Ovary (tissue), 9 donors: ENCODE results near the gene F8. TPM values are rescaled to one million over a fixed set of nuclear protein-coding genes. Genes with fewer than 3 reads are reported as not detected.
"Not testable (repeated sequence)": the region's sequence is repeated elsewhere in the genome, so short reads cannot be mapped to it uniquely, and the experiment has no call there.

Source experiments
- DNase-seq, 5 donors: peaks; one replicate each; pipeline ENCODE4 v3.0.0-alpha.2; 2019 to 2020
- H3K27ac ChIP-seq, 2 donors: fragments of 200-600 bp; one replicate each; pipeline versions ENCODE4 v1.5.1 to v1.8.0; 2019 to 2022
- H3K27me3 ChIP-seq: fragments of 200-600 bp; one replicate; pipeline ENCODE4 v1.8.0; 2022
- H3K36me3 ChIP-seq: fragments of 200-600 bp; sonication (generic); one replicate; pipeline ENCODE4 v1.5.1; 2019
- H3K4me1 ChIP-seq: one replicate; pipeline ENCODE4 v1.8.1; 2013; ENCODE audit warnings: mild to moderate bottlenecking, moderate library complexity; ENCODE audit not compliant: insufficient read depth
- H3K4me3 ChIP-seq: fragments of 200-600 bp; sonication (generic); one replicate; pipeline ENCODE4 v1.5.1; 2017
- H3K9me3 ChIP-seq, 2 donors: fragments of 200-600 bp in 1 of 2; sonication (generic) in 1 of 2; one replicate each; pipeline versions ENCODE4 v1.5.1 to v1.8.1; 2013 to 2019; ENCODE audit warnings: mild to moderate bottlenecking in 1 of 2, moderate library complexity in 1 of 2
- CTCF ChIP-seq, 3 donors: fragments of 450-650 bp in 2 of 3; fragments of 200-600 bp in 1 of 3; IDR thresholded peaks; one replicate each; pipeline versions ENCODE4 v1.5.1 to v1.8.0; 2016 to 2022; ENCODE audit warnings: antibody characterized with exemption in 3 of 3, mild to moderate bottlenecking in 1 of 3
- EP300 ChIP-seq: sonication (generic); formaldehyde crosslinking; IDR thresholded peaks from one replicate; pipeline ENCODE4 v1.6.1; 2017; ENCODE audit warnings: antibody characterized with exemption
- POLR2A ChIP-seq: fragments of 450-650 bp; IDR thresholded peaks from one replicate; pipeline ENCODE4 v1.6.1; 2017; ENCODE audit warnings: antibody characterized with exemption, mild to moderate bottlenecking, moderate library complexity
- WGBS, 3 donors: extraction: QIAGEN DNeasy Blood & Tissue Kit in 1 of 3; methylation state at CpG; one replicate each; pipeline versions ENCODE4 v1.1.5 to v1.1.7; 2013 to 2017; 5-methylcytosine and 5-hydroxymethylcytosine counted together
- intact Hi-C, 4 donors: fragments of 100-400 bp; cut with DNase I; formaldehyde crosslinking; loops; one replicate each; pipeline versions ENCODE4 v1.11.0 to v1.15.1; 2022 to 2023
- polyA plus RNA-seq, 2 donors: library from polyadenylated mRNA; stranded (reverse); fragments of 200-250 nt in 1 of 2; fragments of 350-450 nt in 1 of 2; fragmentation: Illumina TruSeq in 1 of 2; extraction: RNeasy Lipid Tissue Mini Kit (QIAGEN cat#74804) in 1 of 2; gene quantifications; one replicate each; pipeline ENCODE4 v1.2.3, GENCODE V29; 2013 to 2014
- total RNA-seq, 7 donors: library from RNA; depleted of rRNA in 2 of 7; stranded (reverse); fragments of >200 nt in 2 of 7; fragmentation: NEBNext Ultra II Directional in 3 of 7; extraction: Animal tissue kit (Norgen Biotek cat#: 25700) in 3 of 7; gene quantifications; one replicate each; pipeline versions ENCODE4 v1.1.0 to v1.2.4, GENCODE V29; 2016 to 2023
- donor health status: DM: no; HTN: no; CAD: no; lungs with moderate emphysema.
- donor health status: DM: no; HTN: no; CAD: no.
- donor health status: Bipolar disorder and iron deficiency.
- donor health status: DM: yes; HTN: yes; CAD: no.
- donor health status: DM: no; HTN: no; CAD: no.
- donor health status: DM: yes; HTN: yes; CAD: no.

The F8 gene
- total and polyA plus RNA-seq, 9 donors, result 15.3 to 77.5 (median 22.2) TPM

- TF ChIP-seq EP300, result no peak
- no peak for TF ChIP-seq CTCF (IDR thresholded peaks at IDR 0.05)
- TF ChIP-seq POLR2A, result no peak
- Histone ChIP-seq H3K27me3 (no peaks in the 10 kb centered on the region), H3K36me3 (no peaks in the 10 kb centered on the region), H3K27ac (no peak overlapping the region), H3K4me1 (no peaks in the 10 kb centered on the region), H3K9me3 (no peaks in the 10 kb centered on the region), H3K4me3 (no peak overlapping the region)
- WGBS, 3 donors, result 66 to 73% (median 66%) methylated on average over 2 of the region's 2 CpGs
- intact Hi-C loops, result no loop called here
- no peak for DNase-seq
Measured at GRCh38 chrX:154873329-154873728, 149.2 kb downstream of the F8 start.

- intact Hi-C loops, H3K36me3 ChIP-seq, H3K9me3 ChIP-seq, DNase-seq, H3K4me3 ChIP-seq, H3K27ac ChIP-seq, H3K4me1 ChIP-seq, H3K27me3 ChIP-seq: not testable (repeated sequence)
Measured at GRCh38 chrX:154868522-154868921, 154.0 kb downstream of the F8 start.

- TF ChIP-seq POLR2A, result no peak
- TF ChIP-seq CTCF (IDR thresholded peaks at IDR 0.05), result no peak
- no peaks in the 10 kb centered on the region for H3K36me3 ChIP-seq
- intact Hi-C loops, result no loop called here
Measured at GRCh38 chrX:154855256-154855655, 167.3 kb downstream of the F8 start.

GRCh38 chrX:154850957-154851611 is 171.4 kb downstream of the F8 start:
- Histone ChIP-seq H3K4me3 (no peak overlapping the region), H3K27ac (no peak overlapping the region), H3K36me3 (no peaks in the 10 kb centered on the region), H3K9me3 (no peaks in the 10 kb centered on the region), H3K27me3 (peaks cover 2% of the 10 kb centered on the region), H3K4me1 (no peaks in the 10 kb centered on the region)
- TF ChIP-seq POLR2A (no peak), CTCF (IDR thresholded peaks at IDR 0.05) (no peak), EP300 (no peak)
- intact Hi-C loops, result no loop called here
- DNase-seq, result no peak
- 77 to 80% (median 78%) methylated on average over 1 of the region's 1 CpG for WGBS, 3 donors

More at GRCh38 chrX:154855256-154855655, 167.3 kb downstream of the F8 start:
- H3K4me1 ChIP-seq, result no peaks in the 10 kb centered on the region
- H3K27me3 ChIP-seq, result peaks cover 2% of the 10 kb centered on the region
- no peak overlapping the region for H3K27ac ChIP-seq
- no peaks in the 10 kb centered on the region for H3K9me3 ChIP-seq
- DNase-seq, result no peak
- no peak overlapping the region for H3K4me3 ChIP-seq

- Histone ChIP-seq H3K4me1 (no peaks in the 10 kb centered on the region), H3K27me3 (no peaks in the 10 kb centered on the region), H3K4me3 (no peak overlapping the region), H3K27ac (no peak overlapping the region), H3K9me3 (no peaks in the 10 kb centered on the region), H3K36me3 (no peaks in the 10 kb centered on the region)
- no peak for TF ChIP-seq EP300
- no peak for TF ChIP-seq POLR2A
- no peak for TF ChIP-seq CTCF (IDR thresholded peaks at IDR 0.05)
- DNase-seq, result no peak
- 86 to 92% (median 87%) methylated on average over 2 of the region's 2 CpGs for WGBS, 3 donors
- intact Hi-C loops, result no loop called here
Measured at GRCh38 chrX:154840856-154841255, 181.7 kb downstream of the F8 start.
